Liver (tissue), 3 donors: ENCODE measurements around the gene C1QTNF3.

Experiments
- RAD21 ChIP-seq, 2 donors: IDR thresholded peaks; 2 replicates each; pipeline ENCODE4 v1.6.1; 2016; ENCODE audit warnings: antibody characterized with exemption in 2 of 2, mild to moderate bottlenecking in 2 of 2
- RXRA ChIP-seq, 2 donors: IDR thresholded peaks; 2 replicates each; pipeline ENCODE4 v1.6.1; 2017 to 2018; ENCODE audit warnings: antibody characterized with exemption in 2 of 2, mild to moderate bottlenecking in 1 of 2
- TF ChIP-seq, protein P1 (sequence below): fragments of 150-350 bp; IDR thresholded peaks from 2 replicates; pipeline ENCODE4 v1.5.1; 2017; ENCODE audit warnings: improper control_type of control experiment, low read depth, low read length; ENCODE audit not compliant: missing input control
- TF ChIP-seq, protein P2 (sequence below): IDR thresholded peaks from 2 replicates; pipeline ENCODE4 v1.6.1; 2016; ENCODE audit warnings: antibody characterized with exemption, mild to moderate bottlenecking
- donor health status: healthy.
- donor health status: healthy.

DNA sequence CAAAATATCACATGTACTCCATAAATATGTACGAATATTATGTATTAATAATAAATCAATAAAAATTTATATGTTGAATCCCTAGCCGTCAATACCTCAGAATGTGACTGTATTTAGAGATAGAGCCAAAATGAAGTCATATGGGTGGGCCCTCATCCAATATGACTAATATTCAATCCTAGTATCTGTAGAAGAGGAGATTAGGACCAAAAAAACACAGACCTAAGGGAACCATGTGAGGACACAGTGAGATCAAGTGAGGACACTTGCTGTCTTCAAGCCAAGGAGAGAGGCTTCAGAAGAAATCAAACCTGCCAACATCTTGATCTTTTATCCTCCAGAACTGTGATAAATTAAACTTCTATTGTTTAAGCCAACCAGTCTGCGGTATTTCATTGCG is 31.5 kb downstream of the C1QTNF3 start:
- TF ChIP-seq, protein P1, sequence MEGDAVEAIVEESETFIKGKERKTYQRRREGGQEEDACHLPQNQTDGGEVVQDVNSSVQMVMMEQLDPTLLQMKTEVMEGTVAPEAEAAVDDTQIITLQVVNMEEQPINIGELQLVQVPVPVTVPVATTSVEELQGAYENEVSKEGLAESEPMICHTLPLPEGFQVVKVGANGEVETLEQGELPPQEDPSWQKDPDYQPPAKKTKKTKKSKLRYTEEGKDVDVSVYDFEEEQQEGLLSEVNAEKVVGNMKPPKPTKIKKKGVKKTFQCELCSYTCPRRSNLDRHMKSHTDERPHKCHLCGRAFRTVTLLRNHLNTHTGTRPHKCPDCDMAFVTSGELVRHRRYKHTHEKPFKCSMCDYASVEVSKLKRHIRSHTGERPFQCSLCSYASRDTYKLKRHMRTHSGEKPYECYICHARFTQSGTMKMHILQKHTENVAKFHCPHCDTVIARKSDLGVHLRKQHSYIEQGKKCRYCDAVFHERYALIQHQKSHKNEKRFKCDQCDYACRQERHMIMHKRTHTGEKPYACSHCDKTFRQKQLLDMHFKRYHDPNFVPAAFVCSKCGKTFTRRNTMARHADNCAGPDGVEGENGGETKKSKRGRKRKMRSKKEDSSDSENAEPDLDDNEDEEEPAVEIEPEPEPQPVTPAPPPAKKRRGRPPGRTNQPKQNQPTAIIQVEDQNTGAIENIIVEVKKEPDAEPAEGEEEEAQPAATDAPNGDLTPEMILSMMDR = no peak
- TF ChIP-seq RXRA (IDR thresholded peaks at IDR 0.05) (no peak), RAD21 (IDR thresholded peaks at IDR 0.05) (no peak)
- TF ChIP-seq, protein P2, sequence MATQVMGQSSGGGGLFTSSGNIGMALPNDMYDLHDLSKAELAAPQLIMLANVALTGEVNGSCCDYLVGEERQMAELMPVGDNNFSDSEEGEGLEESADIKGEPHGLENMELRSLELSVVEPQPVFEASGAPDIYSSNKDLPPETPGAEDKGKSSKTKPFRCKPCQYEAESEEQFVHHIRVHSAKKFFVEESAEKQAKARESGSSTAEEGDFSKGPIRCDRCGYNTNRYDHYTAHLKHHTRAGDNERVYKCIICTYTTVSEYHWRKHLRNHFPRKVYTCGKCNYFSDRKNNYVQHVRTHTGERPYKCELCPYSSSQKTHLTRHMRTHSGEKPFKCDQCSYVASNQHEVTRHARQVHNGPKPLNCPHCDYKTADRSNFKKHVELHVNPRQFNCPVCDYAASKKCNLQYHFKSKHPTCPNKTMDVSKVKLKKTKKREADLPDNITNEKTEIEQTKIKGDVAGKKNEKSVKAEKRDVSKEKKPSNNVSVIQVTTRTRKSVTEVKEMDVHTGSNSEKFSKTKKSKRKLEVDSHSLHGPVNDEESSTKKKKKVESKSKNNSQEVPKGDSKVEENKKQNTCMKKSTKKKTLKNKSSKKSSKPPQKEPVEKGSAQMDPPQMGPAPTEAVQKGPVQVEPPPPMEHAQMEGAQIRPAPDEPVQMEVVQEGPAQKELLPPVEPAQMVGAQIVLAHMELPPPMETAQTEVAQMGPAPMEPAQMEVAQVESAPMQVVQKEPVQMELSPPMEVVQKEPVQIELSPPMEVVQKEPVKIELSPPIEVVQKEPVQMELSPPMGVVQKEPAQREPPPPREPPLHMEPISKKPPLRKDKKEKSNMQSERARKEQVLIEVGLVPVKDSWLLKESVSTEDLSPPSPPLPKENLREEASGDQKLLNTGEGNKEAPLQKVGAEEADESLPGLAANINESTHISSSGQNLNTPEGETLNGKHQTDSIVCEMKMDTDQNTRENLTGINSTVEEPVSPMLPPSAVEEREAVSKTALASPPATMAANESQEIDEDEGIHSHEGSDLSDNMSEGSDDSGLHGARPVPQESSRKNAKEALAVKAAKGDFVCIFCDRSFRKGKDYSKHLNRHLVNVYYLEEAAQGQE = no peak
